ENCODE measurements around the gene QSER1. TPM values are rescaled to one million over a fixed set of nuclear protein-coding genes. Genes with fewer than 3 reads are reported as not detected.
A peak's percentile ranks its signal among the peaks of the same experiment; 100 is the strongest.
"Not testable (repeated sequence)": the region's sequence is repeated elsewhere in the genome, so short reads cannot be mapped to it uniquely, and the experiment has no call there.

QSER1 gene
- total and polyA plus RNA-seq, 4 experiments from 2014 or later = 0.18 to 13.0 (median 6.5) TPM

DNA sequence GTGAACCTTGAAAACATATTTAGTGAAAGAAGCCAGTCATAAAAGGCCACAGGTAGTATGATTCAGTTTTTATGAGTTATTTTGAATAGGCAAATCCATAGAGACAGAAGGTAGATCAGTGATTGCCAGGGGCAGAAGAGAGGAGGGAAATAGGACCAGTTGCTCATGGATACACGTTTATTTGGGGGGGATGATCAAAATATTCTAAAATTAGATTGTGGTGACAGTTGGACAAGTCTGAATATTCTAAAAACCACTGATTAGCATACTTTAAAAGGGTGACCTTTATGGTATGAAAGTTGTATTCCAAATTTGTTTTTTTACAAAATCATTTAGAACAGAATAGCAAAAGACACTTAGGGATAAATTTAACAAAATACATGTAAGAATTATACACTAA, 28.6 kb downstream of the QSER1 start:
- no peaks in the 10 kb centered on the region for H3K9me3 Mint-ChIP-seq
- intact Hi-C loops (cut with micrococcal nuclease) = no loop called here
- POLR2A ChIA-PET (ENCODE audit: partially characterized antibody) = no interaction called here

DNA sequence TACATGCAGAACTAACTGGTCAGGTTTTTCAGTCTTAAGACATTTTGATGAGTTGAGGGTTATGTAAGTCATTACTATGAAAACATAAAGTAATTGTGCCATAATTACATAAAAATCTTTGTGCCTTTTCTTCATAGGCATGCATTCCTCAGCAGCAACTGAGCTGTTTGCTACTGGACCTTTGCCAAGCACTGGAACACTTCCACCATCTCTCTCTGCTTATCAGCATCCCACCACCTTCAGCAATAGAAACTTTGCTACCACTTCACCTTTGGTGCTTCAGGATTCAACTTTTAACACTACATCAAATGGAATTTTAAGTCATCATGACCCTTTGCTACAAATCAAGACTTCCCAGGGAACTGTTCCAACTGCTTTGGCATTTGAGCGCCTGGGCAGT, 39.0 kb downstream of the QSER1 start:
- no peaks in the 10 kb centered on the region for H3K27me3 Mint-ChIP-seq
- no peaks in the 10 kb centered on the region for H3K27me3 ChIP-seq (ENCODE audit: insufficient read depth, low read length)
- no peaks in the 10 kb centered on the region for H3K9me3 Mint-ChIP-seq
- H3K36me3 Mint-ChIP-seq = peaks cover 38 to 47% of the 10 kb centered on the region in 2 donors
- no peak overlapping the region for H3K27ac ChIP-seq (ENCODE audit: low read depth, low read length)
- H3K27ac Mint-ChIP-seq = no peak overlapping the region
- no peak overlapping the region for H3K4me3 Mint-ChIP-seq
- no peaks in the 10 kb centered on the region for H3K4me1 ChIP-seq (ENCODE audit: insufficient read depth, low read length)
- peaks cover 0 to 4% (median 1%) of the 10 kb centered on the region in 4 donors for H3K4me1 Mint-ChIP-seq
- POLR2A ChIA-PET (ENCODE audit: partially characterized antibody) = no interaction called here
- H3K4me3 ChIP-seq (ENCODE audit: low read length in 2 of 2) = no peak overlapping the region
- H3K36me3 ChIP-seq (ENCODE audit: insufficient read depth, low read length) = peaks cover 16% of the 10 kb centered on the region
- intact Hi-C loops (cut with micrococcal nuclease) = no loop called here
- CTCF ChIA-PET (ENCODE audit: partially characterized antibody) = interaction anchor here (1.4 kb wide), 1 partner anchor 24 kb away, joined by 3 read pairs; no protein-coding TSS in a partner anchor
- H3K9me3 ChIP-seq (ENCODE audit: control insufficient read depth in 1 of 2, low read length in 2 of 2) = no peaks in the 10 kb centered on the region
- no peak for DNase-seq

More for the DNA sequence above, 28.6 kb downstream of the QSER1 start:
- H3K9me3 ChIP-seq (ENCODE audit: control insufficient read depth in 1 of 2, low read length in 2 of 2) = no peaks in the 10 kb centered on the region
- no peaks in the 10 kb centered on the region for H3K4me1 ChIP-seq (ENCODE audit: insufficient read depth, low read length)
- CTCF ChIA-PET (ENCODE audit: partially characterized antibody) = no interaction called here
- no peak overlapping the region for H3K27ac ChIP-seq (ENCODE audit: low read depth, low read length)
- DNase-seq = no peak
- no peak overlapping the region for H3K4me3 ChIP-seq (ENCODE audit: low read length in 2 of 2)
- H3K27me3 ChIP-seq (ENCODE audit: insufficient read depth, low read length) = no peaks in the 10 kb centered on the region
- H3K36me3 ChIP-seq (ENCODE audit: insufficient read depth, low read length) = no peaks in the 10 kb centered on the region
- Mint-ChIP-seq H3K4me3 (no peak overlapping the region), H3K4me1 (peaks cover 20 to 34% (median 21%) of the 10 kb centered on the region in 4 donors), H3K27ac (peak overlapping the region in 1 of 7 donors; percentile 59), H3K27me3 (no peaks in the 10 kb centered on the region), H3K36me3 (no peaks in the 10 kb centered on the region)

DNA sequence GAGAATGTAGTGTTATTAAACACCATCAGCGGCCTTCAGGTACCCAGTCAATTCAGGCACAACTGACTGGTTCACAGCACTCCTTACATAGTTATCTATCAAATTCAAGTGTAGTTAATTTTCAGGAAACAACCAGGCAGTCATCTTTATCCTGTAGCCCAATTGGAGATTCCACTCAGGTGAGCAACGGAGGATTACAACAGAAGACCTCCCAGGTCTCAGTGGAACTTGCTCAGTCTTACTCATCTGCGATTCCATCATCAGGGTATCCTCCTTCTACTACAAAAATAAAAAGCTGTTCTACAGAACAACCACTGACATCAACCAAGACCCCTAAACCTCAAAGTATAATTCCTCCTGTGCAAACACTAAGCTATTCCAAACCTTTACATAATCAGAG, 39.6 kb downstream of the QSER1 start:
- peaks cover 16% of the 10 kb centered on the region for H3K36me3 ChIP-seq (ENCODE audit: insufficient read depth, low read length)
- no peaks in the 10 kb centered on the region for H3K4me1 ChIP-seq (ENCODE audit: insufficient read depth, low read length)
- DNase-seq = no peak
- ChIA-PET CTCF (ENCODE audit: partially characterized antibody) (no interaction called here), POLR2A (ENCODE audit: partially characterized antibody) (no interaction called here)
- Mint-ChIP-seq H3K27ac (peak overlapping the region in 1 of 7 donors; percentile 15), H3K36me3 (peaks cover 43 to 51% of the 10 kb centered on the region in 2 donors), H3K27me3 (no peaks in the 10 kb centered on the region), H3K9me3 (no peaks in the 10 kb centered on the region), H3K4me1 (peaks cover 0 to 4% (median 1%) of the 10 kb centered on the region in 4 donors), H3K4me3 (no peak overlapping the region)
- H3K4me3 ChIP-seq (ENCODE audit: low read length in 2 of 2) = no peak overlapping the region
- intact Hi-C loops (cut with micrococcal nuclease) = no loop called here
- no peaks in the 10 kb centered on the region for H3K27me3 ChIP-seq (ENCODE audit: insufficient read depth, low read length)
- H3K9me3 ChIP-seq (ENCODE audit: control insufficient read depth in 1 of 2, low read length in 2 of 2) = no peaks in the 10 kb centered on the region
- H3K27ac ChIP-seq (ENCODE audit: low read depth, low read length) = no peak overlapping the region

- Mint-ChIP-seq H3K27me3 (no peaks in the 10 kb centered on the region), H3K36me3 (peaks cover 58 to 64% of the 10 kb centered on the region in 2 donors), H3K4me3 (no peak overlapping the region), H3K9me3 (no peaks in the 10 kb centered on the region), H3K27ac (no peak overlapping the region), H3K4me1 (peaks cover 0 to 9% (median 5%) of the 10 kb centered on the region in 4 donors)
- H3K9me3 ChIP-seq (ENCODE audit: control insufficient read depth in 1 of 2, low read length in 2 of 2) = no peaks in the 10 kb centered on the region
- POLR2A ChIA-PET (ENCODE audit: partially characterized antibody) = no interaction called here
- CTCF ChIA-PET (ENCODE audit: partially characterized antibody) = no interaction called here
- H3K4me3 ChIP-seq (ENCODE audit: low read length in 2 of 2) = no peak overlapping the region
- no peaks in the 10 kb centered on the region for H3K27me3 ChIP-seq (ENCODE audit: insufficient read depth, low read length)
- H3K27ac ChIP-seq (ENCODE audit: low read depth, low read length) = no peak overlapping the region
- no peaks in the 10 kb centered on the region for H3K4me1 ChIP-seq (ENCODE audit: insufficient read depth, low read length)
- DNase-seq = no peak
- intact Hi-C loops (cut with micrococcal nuclease) = no loop called here
- H3K36me3 ChIP-seq (ENCODE audit: insufficient read depth, low read length) = peaks cover 20% of the 10 kb centered on the region
Measured at GRCh38 chr11:32935462-32936029, 42.9 kb downstream of the QSER1 start.

- DNase-seq; H3K4me1 Mint-ChIP-seq; H3K27me3 ChIP-seq (ENCODE audit: insufficient read depth, low read length); H3K4me3 Mint-ChIP-seq; H3K9me3 ChIP-seq (ENCODE audit: control insufficient read depth in 1 of 2, low read length in 2 of 2); H3K9me3 Mint-ChIP-seq; H3K27me3 Mint-ChIP-seq; H3K4me1 ChIP-seq (ENCODE audit: insufficient read depth, low read length); H3K27ac Mint-ChIP-seq; intact Hi-C loops (cut with micrococcal nuclease); H3K4me3 ChIP-seq (ENCODE audit: low read length in 2 of 2); H3K27ac ChIP-seq (ENCODE audit: low read depth, low read length): not testable (repeated sequence)
- ChIA-PET POLR2A (ENCODE audit: partially characterized antibody) (interaction anchor here (0.8 kb wide), 1 partner anchor 44 kb away, joined by 3 read pairs; the partner anchor contains the start of gene QSER1), CTCF (ENCODE audit: partially characterized antibody) (interaction anchor here (0.9 kb wide), 1 partner anchor 129 kb away, joined by 3 read pairs; no protein-coding TSS in a partner anchor)
- peaks cover 58 to 68% of the 10 kb centered on the region in 2 donors for H3K36me3 Mint-ChIP-seq
- peaks cover 20% of the 10 kb centered on the region for H3K36me3 ChIP-seq (ENCODE audit: insufficient read depth, low read length)
Measured at GRCh38 chr11:32936178-32936577, 43.6 kb downstream of the QSER1 start.

GRCh38 chr11:32937283-32937682, 44.7 kb downstream of the QSER1 start:
- intact Hi-C loops (cut with micrococcal nuclease); POLR2A ChIA-PET (ENCODE audit: partially characterized antibody); H3K4me3 ChIP-seq (ENCODE audit: low read length in 2 of 2); H3K36me3 ChIP-seq (ENCODE audit: insufficient read depth, low read length); H3K4me1 Mint-ChIP-seq; H3K4me1 ChIP-seq (ENCODE audit: insufficient read depth, low read length); H3K27me3 Mint-ChIP-seq; DNase-seq; H3K27me3 ChIP-seq (ENCODE audit: insufficient read depth, low read length); H3K27ac Mint-ChIP-seq; CTCF ChIA-PET (ENCODE audit: partially characterized antibody); H3K27ac ChIP-seq (ENCODE audit: low read depth, low read length); H3K9me3 Mint-ChIP-seq; H3K9me3 ChIP-seq (ENCODE audit: control insufficient read depth in 1 of 2, low read length in 2 of 2); H3K4me3 Mint-ChIP-seq: not testable (repeated sequence)
- peaks cover 51 to 60% of the 10 kb centered on the region in 2 donors for H3K36me3 Mint-ChIP-seq

DNA sequence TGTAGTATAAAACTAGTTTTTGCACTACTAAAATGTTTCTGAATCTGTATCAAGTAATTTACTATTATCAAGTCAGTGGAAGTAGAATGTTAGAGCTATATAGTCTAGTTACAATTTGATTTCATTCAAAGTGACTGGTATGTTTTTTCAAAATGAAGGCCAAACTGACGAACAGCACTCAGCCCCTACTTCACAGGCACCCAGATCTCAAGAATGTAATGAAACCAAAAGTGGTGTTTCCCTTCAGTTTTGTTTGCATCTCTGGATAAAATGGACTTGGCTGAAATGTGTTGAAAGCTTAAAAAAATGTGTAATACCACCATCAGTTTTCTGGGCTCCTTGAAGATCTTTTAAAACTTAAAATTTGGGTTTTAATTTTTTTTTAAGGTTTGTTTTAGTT, 46.4 kb downstream of the QSER1 start:
- no peak overlapping the region for H3K27ac ChIP-seq (ENCODE audit: low read depth, low read length)
- peaks cover 3% of the 10 kb centered on the region for H3K36me3 ChIP-seq (ENCODE audit: insufficient read depth, low read length)
- H3K4me1 ChIP-seq (ENCODE audit: insufficient read depth, low read length) = no peaks in the 10 kb centered on the region
- no peak overlapping the region for H3K4me3 ChIP-seq (ENCODE audit: low read length in 2 of 2)
- Mint-ChIP-seq H3K4me1 (peaks cover 0 to 9% (median 4%) of the 10 kb centered on the region in 4 donors), H3K36me3 (peaks cover 36 to 42% of the 10 kb centered on the region in 2 donors), H3K4me3 (no peak overlapping the region), H3K9me3 (peaks cover 0 to 2% (median 0%) of the 10 kb centered on the region in 8 donors), H3K27me3 (no peaks in the 10 kb centered on the region), H3K27ac (peak overlapping the region in 1 of 7 donors; percentile 10)
- H3K27me3 ChIP-seq (ENCODE audit: insufficient read depth, low read length) = no peaks in the 10 kb centered on the region
- DNase-seq = no peak
- POLR2A ChIA-PET (ENCODE audit: partially characterized antibody) = no interaction called here
- intact Hi-C loops (cut with micrococcal nuclease) = no loop called here
- no peaks in the 10 kb centered on the region for H3K9me3 ChIP-seq (ENCODE audit: control insufficient read depth in 1 of 2, low read length in 2 of 2)
- CTCF ChIA-PET (ENCODE audit: partially characterized antibody) = interaction anchor here (1.5 kb wide), 1 partner anchor 21 kb away, joined by 5 read pairs; no protein-coding TSS in a partner anchor

All from CD4-positive, alpha-beta memory T cell (primary cell).